HepG2 (cell line): ENCODE data around the gene MRPL14. TPM values are rescaled to one million over a fixed set of nuclear protein-coding genes. Genes with fewer than 3 reads are reported as not detected.

ENCODE experiments used
- ASH2L ChIP-seq: fragments of 300-600, 200-600 bp; sonication (generic); IDR thresholded peaks from 2 replicates; pipeline ENCODE4 v1.7.0; 2017; ENCODE audit warnings: low read depth, mild to moderate bottlenecking, moderate library complexity, mixed read lengths, low read length; ENCODE audit not compliant: insufficient read length
- ATF7 ChIP-seq, 2 experiments: fragments of 450-650 bp in 1 of 2; sonication (generic) in 1 of 2; formaldehyde crosslinking in 1 of 2; IDR thresholded peaks; 2 replicates each; pipeline versions ENCODE4 v1.4.0 to v1.6.1; 2016 to 2020; ENCODE audit warnings: antibody characterized with exemption in 1 of 2, mild to moderate bottlenecking in 1 of 2, missing genetic modification reagents in 1 of 2
- BRCA1 ChIP-seq: sonication (generic); formaldehyde crosslinking; IDR thresholded peaks from 2 replicates; pipeline ENCODE4 v1.4.0; 2020; ENCODE audit warnings: missing genetic modification reagents
- CBX5 ChIP-seq: sonication (generic); formaldehyde crosslinking; IDR thresholded peaks from 2 replicates; pipeline ENCODE4 v1.4.0; 2020; ENCODE audit warnings: missing genetic modification reagents, borderline replicate concordance
- GATAD2A ChIP-seq: IDR thresholded peaks from 2 replicates; pipeline ENCODE4 v1.6.1; 2016
- HDAC2 ChIP-seq: sonication (generic); formaldehyde crosslinking; IDR thresholded peaks from 2 replicates; pipeline ENCODE4 v1.4.0; 2020; ENCODE audit warnings: missing genetic modification reagents
- ISL2 ChIP-seq: sonication (generic); formaldehyde crosslinking; IDR thresholded peaks from 2 replicates; pipeline ENCODE4 v1.5.0; 2020; ENCODE audit warnings: missing genetic modification reagents
- MAZ ChIP-seq, 2 experiments: sonication (generic) in 1 of 2; formaldehyde crosslinking in 1 of 2; IDR thresholded peaks; 2 replicates each; pipeline versions ENCODE4 v1.5.0 to v1.6.1; 2012 to 2020; ENCODE audit warnings: low read depth in 2 of 2, mild to moderate bottlenecking in 2 of 2, borderline replicate concordance in 1 of 2, improper control_type of control experiment in 1 of 2, low read length in 1 of 2, missing genetic modification reagents in 1 of 2, moderate library complexity in 1 of 2
- MBD4 ChIP-seq: IDR thresholded peaks from 2 replicates; pipeline ENCODE4 v1.6.1; 2012; ENCODE audit warnings: low read length, inconsistent platforms, borderline replicate concordance
- RFXAP ChIP-seq: sonication (generic); formaldehyde crosslinking; IDR thresholded peaks from 2 replicates; pipeline ENCODE4 v1.4.0; 2020; ENCODE audit warnings: missing genetic modification reagents, borderline replicate concordance
- TAF1 ChIP-seq: sonication (generic); formaldehyde crosslinking; IDR thresholded peaks from 2 replicates; pipeline ENCODE4 v1.4.0; 2020; ENCODE audit warnings: missing genetic modification reagents
- ZFP36 ChIP-seq: fragments of 150-350 bp; IDR thresholded peaks from 2 replicates; pipeline ENCODE4 v1.6.1; 2018; ENCODE audit warnings: borderline replicate concordance, low read length, low read depth; ENCODE audit not compliant: partially characterized antibody
- ZFX ChIP-seq: sonication (generic); formaldehyde crosslinking; IDR thresholded peaks from 2 replicates; pipeline ENCODE4 v1.4.0; 2020; ENCODE audit warnings: mild to moderate bottlenecking, low read depth, missing genetic modification reagents, moderate library complexity
- ZNF232 ChIP-seq: sonication (generic); formaldehyde crosslinking; IDR thresholded peaks from 2 replicates; pipeline ENCODE4 v1.4.0; 2020; ENCODE audit warnings: missing genetic modification reagents, borderline replicate concordance
- ZNF253 ChIP-seq: sonication (generic); formaldehyde crosslinking; IDR thresholded peaks from 2 replicates; pipeline ENCODE4 v1.8.0; 2022; ENCODE audit warnings: mild to moderate bottlenecking, missing genetic modification reagents, borderline replicate concordance
- ZNF607 ChIP-seq: sonication (generic); formaldehyde crosslinking; IDR thresholded peaks from 2 replicates; pipeline ENCODE4 v1.5.1; 2020; ENCODE audit warnings: missing genetic modification reagents, mild to moderate bottlenecking, borderline replicate concordance
- ZNF879 ChIP-seq: sonication (generic); formaldehyde crosslinking; IDR thresholded peaks from 2 replicates; pipeline ENCODE4 v1.8.1; 2023; ENCODE audit warnings: missing genetic modification reagents
- ZSCAN20 ChIP-seq: sonication (generic); formaldehyde crosslinking; IDR thresholded peaks from 2 replicates; pipeline ENCODE4 v1.4.0; 2020; ENCODE audit warnings: missing genetic modification reagents, mild to moderate bottlenecking, borderline replicate concordance
- polyA plus RNA-seq, 8 experiments: library from polyadenylated mRNA; depleted of rRNA in 3 of 8; stranded (reverse) in 7 of 8; unstranded in 1 of 8; fragments of >200 nt; fragmentation: Illumina TruSeq in 4 of 8; extraction: Trizol in 4 of 8; gene quantifications; 2 replicates each; pipeline versions ENCODE4 v1.2.1 to v1.2.3, GENCODE V29; 2011 to 2016; ENCODE audit warnings: low read depth in 4 of 8, missing spikeins in 1 of 8, mixed read lengths in 1 of 8; ENCODE audit not compliant: insufficient read depth in 1 of 8
- total RNA-seq, 5 experiments: library from RNA; depleted of rRNA; stranded (reverse); fragments of >200 nt; fragmentation: Illumina TruSeq; extraction: Trizol; gene quantifications; 2 replicates each; pipeline ENCODE4 v1.2.3, GENCODE V29; 2016; ENCODE audit warnings: low read depth in 1 of 5
- TF ChIP-seq, protein P1 (sequence below): IDR thresholded peaks from 2 replicates; pipeline ENCODE4 v1.6.1; 2016; ENCODE audit warnings: low read depth, control low read depth
- TF ChIP-seq, protein P2 (sequence below): sonication (generic); formaldehyde crosslinking; IDR thresholded peaks from 2 replicates; pipeline ENCODE4 v1.4.0; 2020; ENCODE audit warnings: missing genetic modification reagents, mild to moderate bottlenecking, borderline replicate concordance
- TF ChIP-seq, protein P3 (sequence below): sonication (generic); formaldehyde crosslinking; IDR thresholded peaks from 2 replicates; pipeline ENCODE4 v1.5.0; 2020; ENCODE audit warnings: mild to moderate bottlenecking, missing genetic modification reagents

The MRPL14 gene
- total and polyA plus RNA-seq, 2 of the 13 experiments (the other 11 are each of a cell fraction or from before 2014, with no cell fraction given): 157 to 178 TPM

DNA sequence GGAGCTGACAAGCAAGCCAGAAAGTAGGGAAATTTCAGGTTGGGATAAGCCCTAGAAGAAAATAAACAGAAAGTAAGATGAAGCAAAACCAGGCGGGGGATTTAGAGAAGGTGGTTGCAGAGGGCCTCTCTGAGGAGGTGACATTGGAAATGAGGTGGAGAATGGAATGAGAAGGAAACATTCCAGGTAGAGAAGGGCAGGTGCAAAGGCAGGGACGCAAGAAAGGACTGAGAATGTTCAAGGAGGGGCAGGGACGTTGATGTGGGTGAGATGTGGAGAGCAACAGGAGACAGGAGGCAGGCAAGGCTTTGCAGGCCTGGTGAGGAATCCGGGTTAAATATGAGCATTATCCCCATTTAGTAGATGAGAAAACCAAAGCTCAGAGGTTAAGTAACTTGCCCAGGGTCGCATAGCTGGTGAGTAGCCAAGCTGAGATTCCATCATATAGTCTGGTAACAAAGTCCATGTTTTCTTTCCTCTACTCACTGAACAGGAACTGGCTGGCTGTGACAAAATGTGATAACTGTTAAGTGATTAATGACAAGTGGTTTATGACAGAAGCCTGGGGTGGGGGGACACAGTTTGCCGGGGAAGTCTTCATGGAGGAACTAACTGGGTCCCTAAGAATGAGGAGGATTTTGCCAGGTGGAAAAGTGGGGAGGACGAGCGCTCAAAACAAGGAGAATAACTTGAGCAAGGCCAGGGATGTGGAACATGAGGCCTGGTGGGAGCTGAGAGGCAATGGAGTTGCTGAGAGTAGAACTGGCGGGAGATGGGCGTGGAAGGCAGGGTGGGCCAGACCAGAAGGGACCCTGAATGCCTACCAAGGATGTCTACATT, 32.6 kb downstream of the MRPL14 start (continued):
- TF ChIP-seq, protein P1, sequence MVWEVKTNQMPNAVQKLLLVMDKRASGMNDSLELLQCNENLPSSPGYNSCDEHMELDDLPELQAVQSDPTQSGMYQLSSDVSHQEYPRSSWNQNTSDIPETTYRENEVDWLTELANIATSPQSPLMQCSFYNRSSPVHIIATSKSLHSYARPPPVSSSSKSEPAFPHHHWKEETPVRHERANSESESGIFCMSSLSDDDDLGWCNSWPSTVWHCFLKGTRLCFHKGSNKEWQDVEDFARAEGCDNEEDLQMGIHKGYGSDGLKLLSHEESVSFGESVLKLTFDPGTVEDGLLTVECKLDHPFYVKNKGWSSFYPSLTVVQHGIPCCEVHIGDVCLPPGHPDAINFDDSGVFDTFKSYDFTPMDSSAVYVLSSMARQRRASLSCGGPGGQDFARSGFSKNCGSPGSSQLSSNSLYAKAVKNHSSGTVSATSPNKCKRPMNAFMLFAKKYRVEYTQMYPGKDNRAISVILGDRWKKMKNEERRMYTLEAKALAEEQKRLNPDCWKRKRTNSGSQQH (CRISPR knock-in tag): 0 out of 2 replicates have a peak, but pooled peaks have one; percentile 71
- TF ChIP-seq BRCA1 (CRISPR knock-in tag) (peak; percentile 49; the same call in 1 of the 2 replicates), MAZ (IDR thresholded peaks at IDR 0.05; ENCODE audit: borderline replicate concordance, low read depth, low read length) (no peak), MAZ (CRISPR knock-in tag; IDR thresholded peaks at IDR 0.05; ENCODE audit: low read depth) (peak; percentile 77; the same call in 1 of the 2 replicates), MBD4 (no peak), HDAC2 (CRISPR knock-in tag) (peak; percentile 99), TAF1 (CRISPR knock-in tag) (no peak), ASH2L (peak; percentile 77), ZFX (CRISPR knock-in tag) (peak; percentile 85), ATF7 (IDR thresholded peaks at IDR 0.05) (no peak), ATF7 (CRISPR knock-in tag; IDR thresholded peaks at IDR 0.05) (no peak; the same call in 1 of the 2 replicates), ISL2 (peak; percentile 85), RFXAP (CRISPR knock-in tag) (peak; percentile 52; the same call in 1 of the 2 replicates), ZFP36 (no peak), ZSCAN20 (CRISPR knock-in tag) (no peak), GATAD2A (CRISPR knock-in tag) (peak; percentile 94), ZNF253 (CRISPR knock-in tag) (no peak), ZNF232 (CRISPR knock-in tag) (peak; percentile 28; the same call in 1 of the 2 replicates), ZNF607 (CRISPR knock-in tag) (peak; percentile 82), ZNF879 (CRISPR knock-in tag) (no peak), CBX5 (peak; percentile 28; the same call in 1 of the 2 replicates)
- TF ChIP-seq, protein P2, sequence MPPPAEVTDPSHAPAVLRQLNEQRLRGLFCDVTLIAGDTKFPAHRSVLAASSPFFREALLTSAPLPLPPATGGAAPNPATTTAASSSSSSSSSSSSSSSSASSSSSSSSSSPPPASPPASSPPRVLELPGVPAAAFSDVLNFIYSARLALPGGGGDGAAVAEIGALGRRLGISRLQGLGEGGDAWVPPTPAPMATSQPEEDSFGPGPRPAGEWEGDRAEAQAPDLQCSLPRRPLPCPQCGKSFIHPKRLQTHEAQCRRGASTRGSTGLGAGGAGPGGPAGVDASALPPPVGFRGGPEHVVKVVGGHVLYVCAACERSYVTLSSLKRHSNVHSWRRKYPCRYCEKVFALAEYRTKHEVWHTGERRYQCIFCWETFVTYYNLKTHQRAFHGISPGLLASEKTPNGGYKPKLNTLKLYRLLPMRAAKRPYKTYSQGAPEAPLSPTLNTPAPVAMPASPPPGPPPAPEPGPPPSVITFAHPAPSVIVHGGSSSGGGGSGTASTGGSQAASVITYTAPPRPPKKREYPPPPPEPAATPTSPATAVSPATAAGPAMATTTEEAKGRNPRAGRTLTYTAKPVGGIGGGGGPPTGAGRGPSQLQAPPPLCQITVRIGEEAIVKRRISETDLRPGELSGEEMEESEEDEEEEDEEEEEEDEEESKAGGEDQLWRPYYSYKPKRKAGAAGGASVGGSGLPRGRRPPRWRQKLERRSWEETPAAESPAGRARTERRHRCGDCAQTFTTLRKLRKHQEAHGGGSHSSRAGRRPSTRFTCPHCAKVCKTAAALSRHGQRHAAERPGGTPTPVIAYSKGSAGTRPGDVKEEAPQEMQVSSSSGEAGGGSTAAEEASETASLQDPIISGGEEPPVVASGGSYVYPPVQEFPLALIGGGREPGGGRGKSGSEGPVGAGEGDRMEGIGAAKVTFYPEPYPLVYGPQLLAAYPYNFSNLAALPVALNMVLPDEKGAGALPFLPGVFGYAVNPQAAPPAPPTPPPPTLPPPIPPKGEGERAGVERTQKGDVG (CRISPR knock-in tag): no peak; the same call in 1 of the 2 replicates
- TF ChIP-seq, protein P3, sequence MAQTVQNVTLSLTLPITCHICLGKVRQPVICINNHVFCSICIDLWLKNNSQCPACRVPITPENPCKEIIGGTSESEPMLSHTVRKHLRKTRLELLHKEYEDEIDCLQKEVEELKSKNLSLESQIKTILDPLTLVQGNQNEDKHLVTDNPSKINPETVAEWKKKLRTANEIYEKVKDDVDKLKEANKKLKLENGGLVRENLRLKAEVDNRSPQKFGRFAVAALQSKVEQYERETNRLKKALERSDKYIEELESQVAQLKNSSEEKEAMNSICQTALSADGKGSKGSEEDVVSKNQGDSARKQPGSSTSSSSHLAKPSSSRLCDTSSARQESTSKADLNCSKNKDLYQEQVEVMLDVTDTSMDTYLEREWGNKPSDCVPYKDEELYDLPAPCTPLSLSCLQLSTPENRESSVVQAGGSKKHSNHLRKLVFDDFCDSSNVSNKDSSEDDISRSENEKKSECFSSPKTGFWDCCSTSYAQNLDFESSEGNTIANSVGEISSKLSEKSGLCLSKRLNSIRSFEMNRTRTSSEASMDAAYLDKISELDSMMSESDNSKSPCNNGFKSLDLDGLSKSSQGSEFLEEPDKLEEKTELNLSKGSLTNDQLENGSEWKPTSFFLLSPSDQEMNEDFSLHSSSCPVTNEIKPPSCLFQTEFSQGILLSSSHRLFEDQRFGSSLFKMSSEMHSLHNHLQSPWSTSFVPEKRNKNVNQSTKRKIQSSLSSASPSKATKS: no peak
